NCI-H2196 treated with DMSO at 0.1 percent for 48 hours (cell line): Measurements from ENCODE around the gene SPOPL.

Source experiments
- DNase-seq: peaks from one replicate; lab custom pipeline; 2025; ENCODE audit not compliant: unreplicated experiment; lab: John Stamatoyannopoulos, UW

Gene SPOPL

GRCh38 chr2:138494265-138494966 lies 7.2 kb upstream of the SPOPL start:
- DNase-seq: no peak

- no peak for DNase-seq
Observed at GRCh38 chr2:138495384-138495783, 6.2 kb upstream of the SPOPL start.

- no peak for DNase-seq
Observed at GRCh38 chr2:138496096-138496651, 5.4 kb upstream of the SPOPL start.

GRCh38 chr2:138497294-138497693 lies 4.3 kb upstream of the SPOPL start:
- DNase-seq: no peak

- no peak for DNase-seq
Observed at GRCh38 chr2:138499684-138500083, 1.9 kb upstream of the SPOPL start.

GRCh38 chr2:138500592-138501424 lies 762 bp upstream of the SPOPL start:
- DNase-seq: no peak

GRCh38 chr2:138502255-138503086 lies 901 bp downstream of the SPOPL start:
- DNase-seq: no peak

GRCh38 chr2:138503087-138503442 lies 1.5 kb downstream of the SPOPL start:
- no peak for DNase-seq

- DNase-seq: no peak
Observed at GRCh38 chr2:138503652-138504051, 2.1 kb downstream of the SPOPL start.

- DNase-seq: no peak
Observed at GRCh38 chr2:138504092-138504491, 2.5 kb downstream of the SPOPL start.

GRCh38 chr2:138504546-138505235 lies 3.1 kb downstream of the SPOPL start:
- no peak for DNase-seq

- DNase-seq: no peak
Observed at GRCh38 chr2:138507267-138507666, 5.7 kb downstream of the SPOPL start.

GRCh38 chr2:138510319-138510718 lies 8.7 kb downstream of the SPOPL start:
- no peak for DNase-seq

- no peak for DNase-seq
Observed at GRCh38 chr2:138512672-138513071, 11.1 kb downstream of the SPOPL start.

- DNase-seq: no peak
Observed at GRCh38 chr2:138514173-138514572, 12.6 kb downstream of the SPOPL start.

- DNase-seq: no peak
Observed at GRCh38 chr2:138515092-138515491, 13.5 kb downstream of the SPOPL start.

GRCh38 chr2:138516030-138516704 lies 14.6 kb downstream of the SPOPL start:
- no peak for DNase-seq

- DNase-seq: no peak
Observed at GRCh38 chr2:138518860-138519259, 17.3 kb downstream of the SPOPL start.

GRCh38 chr2:138521821-138522220 lies 20.3 kb downstream of the SPOPL start:
- DNase-seq: no peak

- no peak for DNase-seq
Observed at GRCh38 chr2:138522556-138522955, 21.0 kb downstream of the SPOPL start.
